Dermis blood vessel endothelial cell (primary cell): Measurements from ENCODE around the gene RNASE11. TPM values are rescaled to one million over a fixed set of nuclear protein-coding genes. Genes with fewer than 3 reads are reported as not detected.
"Not testable (repeated sequence)": the region's sequence is repeated elsewhere in the genome, so short reads cannot be mapped to it uniquely, and the experiment has no call there.

Experiments
- DNase-seq: peaks from one replicate; pipeline ENCODE4 v3.0.0; 2010
- total RNA-seq: library from RNA; depleted of rRNA; stranded (reverse); fragments of >200 nt; gene quantifications from 2 replicates; pipeline ENCODE4 v1.2.3, GENCODE V29; 2014

RNASE11 gene
- total RNA-seq, result not detected in 2 replicates

GRCh38 chr14:20587489-20588154 lies at the start of gene RNASE11:
Gene RNASE11 (minus strand): TSS chr14:20588001.
- no peak for DNase-seq

- peak; percentile 65 for DNase-seq
Measured at GRCh38 chr14:20632831-20633691, 45.3 kb upstream of the RNASE11 start.

- DNase-seq, result no peak
Measured at GRCh38 chr14:20632448-20632830, 44.6 kb upstream of the RNASE11 start.

- DNase-seq, result peak; percentile 58
Measured at GRCh38 chr14:20631880-20632389, 44.1 kb upstream of the RNASE11 start.

GRCh38 chr14:20631023-20631879 lies 43.5 kb upstream of the RNASE11 start:
- DNase-seq, result peak; percentile 62

GRCh38 chr14:20630340-20631022 lies 42.7 kb upstream of the RNASE11 start:
- DNase-seq, result peak; percentile 41

GRCh38 chr14:20628063-20628854 lies 40.5 kb upstream of the RNASE11 start:
- no peak for DNase-seq

GRCh38 chr14:20627346-20628027 lies 39.7 kb upstream of the RNASE11 start:
- DNase-seq, result no peak

GRCh38 chr14:20626274-20626673 lies 38.5 kb upstream of the RNASE11 start:
- DNase-seq, result no peak

GRCh38 chr14:20624495-20625070 lies 36.8 kb upstream of the RNASE11 start:
- DNase-seq, result peak; percentile 52

- no peak for DNase-seq
Measured at GRCh38 chr14:20623798-20624197, 36.0 kb upstream of the RNASE11 start.

- no peak for DNase-seq
Measured at GRCh38 chr14:20622816-20623291, 35.1 kb upstream of the RNASE11 start.

- no peak for DNase-seq
Measured at GRCh38 chr14:20620798-20621478, 33.1 kb upstream of the RNASE11 start.

- not testable (repeated sequence) for DNase-seq
Measured at GRCh38 chr14:20619688-20620087, 31.9 kb upstream of the RNASE11 start.

GRCh38 chr14:20618271-20618749 lies 30.5 kb upstream of the RNASE11 start:
- no peak for DNase-seq

- no peak for DNase-seq
Measured at GRCh38 chr14:20617138-20618003, 29.6 kb upstream of the RNASE11 start.

- DNase-seq, result no peak
Measured at GRCh38 chr14:20615996-20616395, 28.2 kb upstream of the RNASE11 start.
